Measurements from ENCODE around the gene ADAMTS7. TPM values are rescaled to one million over a fixed set of nuclear protein-coding genes. Genes with fewer than 3 reads are reported as not detected.

The ADAMTS7 gene
- polyA plus RNA-seq, 1 donor, result 10.6 TPM

Other genes with a start within 250 kb of the ADAMTS7 start
- 3.7 TPM for gene CHRNA5, start 245.9 kb downstream of the ADAMTS7 start, polyA plus RNA-seq
- gene CHRNA3, start 190.5 kb downstream of the ADAMTS7 start, polyA plus RNA-seq, result 26.6 TPM
- gene CHRNB4, start 170.3 kb downstream of the ADAMTS7 start, polyA plus RNA-seq, result 4.3 TPM
- 406 TPM for gene MORF4L1, start 61.4 kb upstream of the ADAMTS7 start, polyA plus RNA-seq
- gene CTSH, start 133.6 kb upstream of the ADAMTS7 start, polyA plus RNA-seq, result 340 TPM

Measured in large intestine (tissue), 1 donor.